Measurements from ENCODE around the gene FOXO6. TPM values are rescaled to one million over a fixed set of nuclear protein-coding genes. Genes with fewer than 3 reads are reported as not detected.

FOXO6 gene
- total RNA-seq, 2 experiments from 2014 or later: 0.19 TPM

GRCh38 chr1:41378222-41378621 is 17.0 kb downstream of the FOXO6 start:
- no peak for DNase-seq

DNA sequence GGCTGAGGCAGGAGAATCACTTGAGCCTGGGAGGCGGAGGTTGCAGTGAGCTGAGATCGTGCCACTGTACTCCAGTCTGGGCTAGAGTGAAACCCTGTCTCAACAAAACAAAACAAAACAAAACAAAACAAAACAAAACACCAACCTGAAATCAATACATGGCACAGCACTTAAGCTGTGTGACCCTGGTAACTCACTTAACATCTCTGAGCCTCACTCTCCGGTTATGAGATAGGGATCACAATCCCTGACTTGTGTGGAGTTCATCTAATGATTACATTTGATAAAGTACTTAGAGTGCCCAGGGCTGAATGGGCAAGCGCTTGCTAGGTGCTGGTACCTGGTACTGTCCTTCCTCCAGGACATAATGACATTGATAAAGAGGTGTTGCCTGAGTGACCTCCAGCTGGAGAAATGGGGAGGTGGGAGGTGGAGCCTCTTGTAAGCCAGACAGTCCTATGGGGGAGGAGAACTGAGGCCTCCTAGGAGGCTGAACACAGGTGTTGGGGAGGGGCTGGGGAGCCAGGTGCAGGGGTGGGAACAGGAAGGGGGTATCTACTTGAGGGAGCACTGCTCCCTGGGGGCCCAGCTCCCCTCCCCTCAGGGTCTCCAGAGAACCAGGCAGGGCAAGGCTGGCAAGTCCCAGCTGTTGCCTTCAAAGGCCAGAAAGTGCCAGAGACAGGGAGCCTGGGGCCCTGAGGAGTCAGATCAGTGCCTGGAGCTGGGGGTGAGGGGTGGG is 17.9 kb downstream of the FOXO6 start:
- Mint-ChIP-seq H3K4me1 (ENCODE audit: low read depth) (peaks cover 9% of the 10 kb centered on the region), H3K9me3 (no peaks in the 10 kb centered on the region), H3K4me3 (no peak overlapping the region), H3K27ac (no peak overlapping the region), H3K27me3 (peaks cover 42% of the 10 kb centered on the region), H3K36me3 (no peaks in the 10 kb centered on the region)
- no peak for DNase-seq
- intact Hi-C loops (cut with micrococcal nuclease): no loop called here
- CTCF ChIA-PET: no interaction called here
- POLR2A ChIA-PET: no interaction called here

More at GRCh38 chr1:41378222-41378621, 17.0 kb downstream of the FOXO6 start:
- Mint-ChIP-seq H3K9me3 (no peaks in the 10 kb centered on the region), H3K27me3 (peaks cover 37% of the 10 kb centered on the region), H3K4me3 (no peak overlapping the region), H3K27ac (no peak overlapping the region), H3K36me3 (no peaks in the 10 kb centered on the region), H3K4me1 (ENCODE audit: low read depth) (peaks cover 3% of the 10 kb centered on the region)
- CTCF ChIA-PET: interaction anchor here (0.6 kb wide), 1 partner anchor 1646 kb away, joined by 3 read pairs; no protein-coding TSS in a partner anchor
- POLR2A ChIA-PET: no interaction called here
- intact Hi-C loops (cut with micrococcal nuclease): no loop called here

GRCh38 chr1:41379738-41380130 is 18.5 kb downstream of the FOXO6 start:
- H3K27me3 Mint-ChIP-seq: peaks cover 48% of the 10 kb centered on the region
- CTCF ChIA-PET: no interaction called here
- no peaks in the 10 kb centered on the region for H3K36me3 Mint-ChIP-seq
- intact Hi-C loops (cut with micrococcal nuclease): no loop called here
- no peak overlapping the region for H3K27ac Mint-ChIP-seq
- DNase-seq: no peak
- no peak overlapping the region for H3K4me3 Mint-ChIP-seq
- POLR2A ChIA-PET: no interaction called here
- peaks cover 9% of the 10 kb centered on the region for H3K4me1 Mint-ChIP-seq (ENCODE audit: low read depth)
- H3K9me3 Mint-ChIP-seq: no peaks in the 10 kb centered on the region

GRCh38 chr1:41380195-41380594 is 19.0 kb downstream of the FOXO6 start:
- Mint-ChIP-seq H3K36me3 (no peaks in the 10 kb centered on the region), H3K9me3 (no peaks in the 10 kb centered on the region), H3K4me1 (ENCODE audit: low read depth) (peaks cover 9% of the 10 kb centered on the region), H3K4me3 (no peak overlapping the region), H3K27me3 (peaks cover 53% of the 10 kb centered on the region), H3K27ac (no peak overlapping the region)
- DNase-seq: no peak
- POLR2A ChIA-PET: no interaction called here
- CTCF ChIA-PET: no interaction called here
- intact Hi-C loops (cut with micrococcal nuclease): no loop called here

DNA sequence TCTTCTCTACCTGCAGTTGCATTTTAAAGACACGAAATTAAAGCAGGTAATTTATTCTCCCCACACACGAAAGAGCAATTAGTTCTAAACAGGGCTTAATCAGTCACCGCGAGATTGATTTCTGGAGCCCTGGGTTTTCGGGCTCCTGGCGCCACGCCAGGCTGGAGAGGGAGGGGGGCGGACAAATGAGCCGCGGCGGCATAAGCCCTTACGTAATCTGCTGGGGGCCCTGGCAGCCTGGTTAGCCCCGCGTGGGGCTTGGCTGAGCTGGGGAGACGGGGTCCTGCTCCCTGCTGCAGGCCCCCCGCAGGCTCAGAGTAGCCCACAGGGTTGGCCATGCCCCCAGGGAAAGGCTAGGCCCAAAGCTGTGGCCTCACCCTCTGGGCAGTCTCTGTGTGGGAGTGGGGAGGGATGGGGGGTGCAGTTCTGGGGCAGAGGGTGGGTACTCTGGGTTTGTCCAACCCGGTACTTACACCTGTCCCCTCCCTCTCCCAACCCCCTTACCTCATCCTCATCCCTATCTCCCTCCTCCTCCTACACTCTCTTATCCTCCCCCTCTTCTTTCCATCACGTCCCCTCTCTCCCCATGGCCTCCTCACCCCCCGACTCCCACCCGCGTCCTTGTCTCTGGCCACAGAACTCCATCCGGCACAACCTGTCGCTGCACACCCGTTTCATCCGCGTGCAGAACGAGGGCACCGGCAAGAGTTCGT is 19.9 kb downstream of the FOXO6 start:
- POLR2A ChIA-PET: no interaction called here
- H3K27me3 Mint-ChIP-seq: peaks cover 50% of the 10 kb centered on the region

DNA sequence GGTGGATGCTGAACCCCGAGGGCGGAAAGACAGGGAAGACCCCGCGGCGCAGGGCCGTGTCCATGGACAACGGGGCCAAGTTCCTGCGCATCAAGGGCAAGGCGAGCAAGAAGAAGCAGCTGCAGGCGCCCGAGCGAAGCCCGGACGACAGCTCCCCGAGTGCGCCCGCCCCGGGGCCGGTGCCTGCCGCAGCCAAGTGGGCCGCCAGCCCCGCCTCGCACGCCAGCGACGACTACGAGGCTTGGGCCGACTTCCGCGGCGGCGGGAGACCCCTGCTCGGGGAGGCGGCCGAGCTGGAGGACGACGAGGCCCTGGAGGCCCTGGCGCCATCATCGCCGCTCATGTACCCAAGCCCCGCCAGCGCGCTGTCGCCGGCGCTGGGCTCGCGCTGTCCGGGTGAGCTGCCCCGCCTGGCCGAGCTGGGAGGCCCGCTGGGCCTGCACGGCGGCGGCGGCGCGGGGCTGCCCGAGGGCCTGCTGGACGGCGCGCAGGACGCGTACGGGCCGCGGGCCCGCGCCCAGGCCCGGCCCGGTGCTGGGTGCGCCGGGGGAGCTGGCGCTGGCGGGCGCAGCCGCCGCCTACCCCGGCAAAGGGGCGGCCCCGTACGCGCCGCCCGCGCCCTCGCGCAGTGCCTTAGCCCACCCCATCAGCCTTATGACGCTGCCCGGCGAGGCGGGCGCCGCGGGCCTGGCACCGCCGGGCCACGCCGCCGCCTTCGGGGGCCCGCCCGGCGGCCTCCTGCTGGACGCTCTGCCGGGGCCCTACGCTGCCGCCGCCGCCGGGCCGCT is 20.7 kb downstream of the FOXO6 start:
- no peaks in the 10 kb centered on the region for H3K36me3 Mint-ChIP-seq
- DNase-seq: peak; percentile 36
- POLR2A ChIA-PET: no interaction called here
- peaks cover 50% of the 10 kb centered on the region for H3K27me3 Mint-ChIP-seq
- H3K4me1 Mint-ChIP-seq (ENCODE audit: low read depth): peaks cover 9% of the 10 kb centered on the region
- H3K4me3 Mint-ChIP-seq: peak overlapping the region; percentile 70
- CTCF ChIA-PET: interaction anchor here (1.0 to 1.1 kb wide), 2 partner anchors 16 to 20 kb away, joined by 3 to 6 read pairs; no protein-coding TSS in a partner anchor
- intact Hi-C loops (cut with micrococcal nuclease): no loop called here
- H3K27ac Mint-ChIP-seq: no peak overlapping the region
- H3K9me3 Mint-ChIP-seq: no peaks in the 10 kb centered on the region

More for the DNA sequence above, 19.9 kb downstream of the FOXO6 start:
- Mint-ChIP-seq H3K9me3 (no peaks in the 10 kb centered on the region), H3K27ac (no peak overlapping the region), H3K36me3 (no peaks in the 10 kb centered on the region), H3K4me3 (peak overlapping the region; percentile 70), H3K4me1 (ENCODE audit: low read depth) (peaks cover 9% of the 10 kb centered on the region)
- CTCF ChIA-PET: no interaction called here
- intact Hi-C loops (cut with micrococcal nuclease): no loop called here
- DNase-seq: no peak

DNA sequence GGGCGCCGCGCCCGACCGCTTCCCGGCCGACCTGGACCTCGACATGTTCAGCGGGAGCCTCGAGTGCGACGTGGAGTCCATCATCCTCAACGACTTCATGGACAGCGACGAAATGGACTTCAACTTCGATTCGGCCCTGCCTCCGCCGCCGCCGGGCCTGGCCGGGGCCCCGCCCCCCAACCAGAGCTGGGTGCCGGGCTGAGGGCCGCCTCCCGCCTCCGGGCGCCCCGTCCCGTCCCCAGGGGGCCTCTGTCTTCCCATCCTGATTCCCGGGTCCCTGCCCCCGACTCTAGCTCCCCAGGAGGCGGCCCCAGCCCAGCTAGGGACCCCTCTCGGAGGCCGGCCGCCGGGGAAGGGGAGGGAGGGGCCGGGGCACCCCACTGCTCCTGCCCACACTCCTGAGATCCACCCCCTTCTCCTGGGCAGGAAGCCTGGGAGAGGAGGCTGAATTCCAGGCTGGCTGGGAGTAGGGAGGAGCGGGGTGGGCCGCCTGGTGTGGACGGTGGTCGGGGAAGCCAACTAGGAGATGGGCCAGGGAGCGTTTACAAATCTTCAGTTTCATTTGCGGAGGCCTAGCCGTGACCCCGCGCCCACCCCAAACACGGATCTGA is 21.4 kb downstream of the FOXO6 start:
- Mint-ChIP-seq H3K4me3 (peak overlapping the region; percentile 31), H3K9me3 (no peaks in the 10 kb centered on the region), H3K36me3 (no peaks in the 10 kb centered on the region), H3K4me1 (ENCODE audit: low read depth) (peaks cover 9% of the 10 kb centered on the region), H3K27me3 (peaks cover 54% of the 10 kb centered on the region), H3K27ac (no peak overlapping the region)
- ChIA-PET CTCF (interaction anchor here (1.0 to 1.1 kb wide), 2 partner anchors 17 to 20 kb away, joined by 3 to 6 read pairs; no protein-coding TSS in a partner anchor), POLR2A (no interaction called here)
- intact Hi-C loops (cut with micrococcal nuclease): no loop called here
- no peak for DNase-seq

- CTCF ChIA-PET: interaction anchor here (1.0 to 1.1 kb wide), 2 partner anchors 18 to 21 kb away, joined by 3 to 6 read pairs; no protein-coding TSS in a partner anchor
- no peaks in the 10 kb centered on the region for H3K9me3 Mint-ChIP-seq
- peaks cover 54% of the 10 kb centered on the region for H3K27me3 Mint-ChIP-seq
- POLR2A ChIA-PET: no interaction called here
- DNase-seq: peak; percentile 62
- H3K27ac Mint-ChIP-seq: no peak overlapping the region
- intact Hi-C loops (cut with micrococcal nuclease): no loop called here
- H3K4me3 Mint-ChIP-seq: peak overlapping the region; percentile 64
- H3K36me3 Mint-ChIP-seq: no peaks in the 10 kb centered on the region
- peaks cover 9% of the 10 kb centered on the region for H3K4me1 Mint-ChIP-seq (ENCODE audit: low read depth)
Observed at GRCh38 chr1:41383094-41383852, 22.0 kb downstream of the FOXO6 start.

DNA sequence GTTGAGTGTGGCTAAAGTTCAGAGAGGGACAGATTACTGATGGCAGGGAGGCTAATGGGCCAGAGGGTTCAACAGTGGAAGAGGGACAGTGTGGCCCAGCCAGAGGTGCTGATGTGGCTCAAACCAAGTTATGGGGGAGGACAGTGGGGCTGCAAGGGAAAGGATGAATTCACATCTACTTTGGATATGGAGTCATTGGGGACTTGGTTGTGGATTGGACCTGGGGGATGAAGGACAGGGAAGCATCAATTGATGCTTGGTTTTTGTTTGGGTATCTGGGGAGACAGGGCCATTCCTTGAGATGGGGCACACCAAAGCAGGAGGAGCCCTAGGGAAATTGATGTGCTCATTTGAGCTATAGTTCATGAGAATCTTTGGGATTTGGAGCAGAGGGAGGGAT is 23.3 kb downstream of the FOXO6 start:
- Mint-ChIP-seq H3K27me3 (peaks cover 51% of the 10 kb centered on the region), H3K9me3 (no peaks in the 10 kb centered on the region), H3K36me3 (no peaks in the 10 kb centered on the region), H3K4me3 (no peak overlapping the region), H3K4me1 (ENCODE audit: low read depth) (peaks cover 9% of the 10 kb centered on the region), H3K27ac (no peak overlapping the region)
- intact Hi-C loops (cut with micrococcal nuclease): no loop called here
- ChIA-PET CTCF (no interaction called here), POLR2A (no interaction called here)
- no peak for DNase-seq

- ChIA-PET POLR2A (no interaction called here), CTCF (no interaction called here)
- intact Hi-C loops (cut with micrococcal nuclease): no loop called here
- Mint-ChIP-seq H3K36me3 (no peaks in the 10 kb centered on the region), H3K9me3 (no peaks in the 10 kb centered on the region), H3K4me3 (no peak overlapping the region), H3K27ac (no peak overlapping the region), H3K27me3 (peaks cover 41% of the 10 kb centered on the region), H3K4me1 (ENCODE audit: low read depth) (peaks cover 9% of the 10 kb centered on the region)
- DNase-seq: no peak
Observed at GRCh38 chr1:41385398-41386195, 24.4 kb downstream of the FOXO6 start.

GRCh38 chr1:41386196-41386663 is 25.0 kb downstream of the FOXO6 start:
- Mint-ChIP-seq H3K27me3 (peaks cover 39% of the 10 kb centered on the region), H3K4me3 (no peak overlapping the region), H3K27ac (no peak overlapping the region), H3K9me3 (no peaks in the 10 kb centered on the region), H3K36me3 (no peaks in the 10 kb centered on the region), H3K4me1 (ENCODE audit: low read depth) (peaks cover 9% of the 10 kb centered on the region)
- CTCF ChIA-PET: no interaction called here
- POLR2A ChIA-PET: no interaction called here
- DNase-seq: no peak
- intact Hi-C loops (cut with micrococcal nuclease): no loop called here

Measured in activated CD4-positive, alpha-beta memory T cell treated with anti-CD3 and anti-CD28 coated beads for 36 hours (primary cell).